HG02885 (cell line): Measurements from ENCODE around the gene CALM3.
"Not testable (repeated sequence)": the region's sequence is repeated elsewhere in the genome, so short reads cannot be mapped to it uniquely, and the experiment has no call there.

Source experiments
- ATAC-seq: cut with Tn5 transposase; IDR thresholded peaks from one replicate; pipeline ENCODE4 v1.9.1; 2021; ENCODE audit warnings: mild to moderate bottlenecking; ENCODE audit not compliant: unreplicated experiment, poor library complexity

CALM3 gene

DNA sequence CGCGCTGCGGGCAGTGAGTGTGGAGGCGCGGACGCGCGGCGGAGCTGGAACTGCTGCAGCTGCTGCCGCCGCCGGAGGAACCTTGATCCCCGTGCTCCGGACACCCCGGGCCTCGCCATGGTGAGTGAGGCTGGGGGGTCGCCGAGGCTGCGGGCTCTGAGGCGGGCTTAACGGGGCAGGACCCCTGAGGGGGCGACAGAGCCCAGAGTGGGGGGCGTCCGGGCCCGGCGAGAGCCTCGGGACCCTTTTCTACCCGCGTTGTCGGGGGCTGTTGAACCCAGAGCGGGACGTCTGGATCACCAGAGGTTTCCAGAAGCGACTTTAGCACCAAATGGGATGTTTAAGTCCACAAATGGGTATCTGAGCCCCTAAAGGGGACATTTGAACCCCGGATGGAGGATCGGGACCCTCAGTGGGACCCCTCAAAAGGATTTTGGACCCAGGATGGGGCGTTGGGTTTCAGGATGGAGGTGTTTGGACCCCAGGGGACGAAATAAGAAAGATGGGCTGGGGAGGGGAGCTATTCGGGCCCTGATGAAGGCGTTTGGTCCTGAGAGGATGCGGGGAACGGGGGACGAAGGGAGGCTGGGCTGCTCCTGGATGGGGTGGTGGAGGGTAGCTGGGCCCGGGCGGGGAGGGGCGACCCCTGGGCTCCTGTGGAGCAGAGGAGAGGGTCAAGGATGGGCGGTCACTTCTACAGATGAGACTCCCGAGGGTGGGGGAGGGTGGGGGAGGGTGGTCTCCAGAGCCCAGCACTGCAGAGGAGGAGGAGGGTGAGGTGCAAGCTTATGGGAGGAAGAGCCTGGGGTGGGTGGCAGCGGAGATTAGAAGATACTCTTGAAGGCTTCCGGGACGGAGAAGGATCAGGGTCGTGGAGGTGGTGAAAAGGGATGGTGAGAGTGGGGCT lies at the start of gene CALM3:
Gene CALM3 (plus strand): TSS at position 13 of the 907 bp plus-strand sequence. CDS start 105 bp downstream, at position 118.
- ATAC-seq, result no peak

DNA sequence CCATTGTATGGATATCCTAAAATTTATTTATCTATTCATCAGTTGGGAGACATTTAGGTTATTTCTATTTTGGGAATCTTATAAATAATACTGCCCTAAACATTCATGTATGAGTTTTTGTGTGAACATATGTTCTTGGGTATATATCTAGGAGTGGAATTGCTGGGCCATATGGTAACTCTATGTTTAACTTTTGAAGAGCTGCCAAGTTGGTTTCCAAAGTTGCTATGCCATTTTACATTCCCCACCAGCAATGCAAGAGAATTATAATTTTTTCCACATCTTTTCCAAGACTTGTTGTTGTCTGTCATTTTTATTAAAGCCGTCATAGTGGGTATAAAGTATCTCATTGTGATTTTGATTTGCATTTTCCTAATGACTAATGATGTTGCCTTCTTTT lies 48.2 kb upstream of the CALM3 start:
- ATAC-seq, result no peak

DNA sequence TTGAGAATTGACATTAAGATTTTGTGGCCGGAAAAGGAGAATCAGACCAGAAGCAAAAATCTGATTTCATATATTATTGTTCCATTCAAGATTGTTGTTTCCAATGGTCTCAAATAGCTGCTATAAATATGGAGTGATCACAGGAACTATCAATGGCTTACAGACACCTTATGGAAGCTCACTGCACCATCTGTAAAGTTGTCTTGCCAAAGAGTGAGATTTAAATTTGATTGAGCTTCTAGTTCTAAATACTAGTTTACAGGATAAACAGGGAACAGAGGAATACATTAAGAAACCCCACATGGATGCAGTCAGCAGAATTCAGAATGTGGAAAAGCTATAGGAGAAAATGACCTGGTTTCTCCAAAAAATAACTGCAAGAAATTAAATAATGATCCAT lies 47.0 kb upstream of the CALM3 start:
- no peak for ATAC-seq

GRCh38 chr19:46555628-46556280 lies 45.4 kb upstream of the CALM3 start:
- ATAC-seq, result no peak

DNA sequence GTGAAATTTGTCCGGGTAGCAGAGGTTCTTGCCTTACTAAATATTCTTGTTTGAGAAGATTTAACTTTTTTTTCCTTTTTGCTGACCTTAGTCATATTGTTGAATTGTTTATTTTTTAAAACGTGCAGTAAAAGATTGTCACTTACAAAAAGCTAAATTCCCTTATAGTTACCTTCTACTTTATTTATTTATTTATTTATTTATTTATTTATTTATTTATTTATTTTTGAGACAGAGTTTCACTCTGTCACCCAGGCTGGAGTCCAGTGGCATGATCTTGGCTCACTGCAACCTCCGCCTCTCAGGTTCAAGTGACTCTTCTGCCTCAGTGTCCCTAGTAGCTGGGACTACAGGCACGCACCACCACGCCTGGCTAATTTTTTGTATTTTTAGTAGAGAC lies 44.7 kb upstream of the CALM3 start:
- not testable (repeated sequence) for ATAC-seq

GRCh38 chr19:46559203-46559602 lies 41.9 kb upstream of the CALM3 start:
- no peak for ATAC-seq

- ATAC-seq, result not testable (repeated sequence)
Observed at GRCh38 chr19:46559675-46560074, 41.5 kb upstream of the CALM3 start.

- ATAC-seq, result no peak
Observed at GRCh38 chr19:46564701-46565100, 36.4 kb upstream of the CALM3 start.

DNA sequence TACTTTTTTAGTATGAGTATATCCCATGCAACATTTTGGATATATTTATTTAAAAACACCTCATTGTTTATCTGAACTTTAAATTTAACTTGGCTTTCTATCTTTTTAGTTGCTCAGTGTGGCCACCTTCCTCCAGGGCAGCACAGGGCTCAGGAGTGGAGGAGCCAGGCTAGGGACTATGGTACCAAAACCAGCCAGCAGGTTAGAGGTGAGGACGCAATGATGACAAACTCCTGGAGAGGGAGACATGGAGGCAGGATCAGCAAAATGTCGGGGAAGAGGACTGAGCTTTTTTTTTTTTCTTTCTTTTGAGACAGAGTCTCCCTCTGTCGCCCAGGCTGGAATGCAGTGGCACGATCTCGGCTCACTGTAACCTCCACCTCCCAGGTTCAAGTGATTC lies 29.6 kb upstream of the CALM3 start:
- ATAC-seq, result no peak

DNA sequence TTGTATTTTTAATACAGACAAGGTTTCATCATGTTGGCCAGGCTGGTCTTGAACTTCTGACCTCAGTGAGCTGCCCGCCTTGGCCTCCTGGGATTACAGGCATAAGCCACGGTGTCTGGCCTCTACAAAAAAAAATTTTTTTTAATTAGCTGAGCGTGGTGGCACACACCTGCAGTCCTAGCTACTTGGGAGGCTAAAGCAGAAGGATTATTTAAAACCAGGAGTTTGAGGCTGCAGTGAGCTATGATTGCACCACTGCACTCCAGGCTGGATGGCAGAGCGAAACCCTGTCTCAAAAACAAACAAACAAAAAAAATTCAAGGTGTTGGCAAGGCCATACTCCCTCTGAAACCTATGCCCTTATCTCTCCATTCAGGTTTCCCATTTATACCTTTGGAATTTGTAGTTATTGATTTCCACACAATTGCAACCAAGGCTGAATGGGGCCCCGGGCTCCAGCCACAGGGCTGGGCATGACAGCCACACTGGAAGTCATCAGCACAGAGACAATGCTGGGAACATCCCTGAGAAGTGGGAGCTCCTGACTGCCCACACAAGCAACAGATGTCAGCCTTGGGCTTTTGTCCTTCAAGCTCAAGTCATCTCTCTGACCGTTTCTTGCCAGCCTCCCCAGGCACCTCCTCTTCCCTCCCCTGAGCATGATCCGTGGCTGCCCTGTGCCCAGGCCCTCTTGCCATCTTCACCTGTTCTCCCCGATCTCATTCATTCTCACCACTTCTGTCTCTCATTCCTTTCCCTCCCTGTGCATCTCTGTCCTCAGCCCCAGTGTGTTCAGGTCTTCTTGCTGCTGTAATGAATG lies 27.2 kb upstream of the CALM3 start:
- ATAC-seq, result no peak

GRCh38 chr19:46574533-46574932 lies 26.6 kb upstream of the CALM3 start:
- no peak for ATAC-seq

DNA sequence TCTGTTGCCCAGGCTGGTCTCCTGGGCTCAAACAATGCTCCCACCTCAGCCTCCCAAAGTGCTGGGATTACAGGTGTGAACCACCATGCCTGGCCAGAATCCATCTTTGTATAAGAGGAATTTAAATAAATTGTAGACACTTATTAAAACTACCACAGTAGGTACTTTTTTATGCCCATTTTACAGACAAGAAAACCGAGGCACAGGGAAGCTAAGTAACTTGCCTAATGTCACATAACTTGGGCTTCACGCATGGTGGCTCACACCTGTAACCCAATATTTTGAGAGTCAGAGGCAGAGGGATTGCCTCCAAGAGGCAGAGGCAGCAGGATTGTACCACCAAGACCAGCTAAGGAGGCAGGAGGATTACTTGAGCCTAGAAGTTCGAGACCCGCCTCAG lies 22.7 kb upstream of the CALM3 start:
- ATAC-seq, result no peak

DNA sequence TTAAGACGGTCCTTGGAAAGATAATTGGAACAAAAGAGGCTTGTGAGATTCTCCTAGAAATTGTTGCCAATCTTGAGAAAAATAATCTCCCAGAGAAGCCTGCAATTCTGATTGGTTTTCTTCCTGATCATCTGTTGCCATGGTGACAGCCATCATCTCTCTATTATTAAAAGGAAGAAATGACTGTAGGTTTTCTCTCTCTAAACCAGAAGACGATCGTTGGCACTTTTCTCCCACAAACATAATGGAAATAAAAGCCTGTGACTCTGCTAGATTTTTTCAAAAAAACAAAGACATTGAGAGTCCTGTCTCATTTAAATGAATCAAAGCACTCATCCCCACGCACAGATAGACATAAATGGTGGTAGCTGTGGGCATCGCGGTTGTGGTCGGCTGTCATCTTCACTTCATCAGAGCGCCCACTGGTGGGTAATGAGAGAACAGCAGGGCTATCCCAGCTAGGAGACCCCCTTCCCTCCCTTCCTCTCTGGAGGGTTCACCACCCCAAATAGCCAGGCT lies 21.7 kb upstream of the CALM3 start:
- no peak for ATAC-seq

GRCh38 chr19:46580247-46580646 lies 20.9 kb upstream of the CALM3 start:
- no peak for ATAC-seq

DNA sequence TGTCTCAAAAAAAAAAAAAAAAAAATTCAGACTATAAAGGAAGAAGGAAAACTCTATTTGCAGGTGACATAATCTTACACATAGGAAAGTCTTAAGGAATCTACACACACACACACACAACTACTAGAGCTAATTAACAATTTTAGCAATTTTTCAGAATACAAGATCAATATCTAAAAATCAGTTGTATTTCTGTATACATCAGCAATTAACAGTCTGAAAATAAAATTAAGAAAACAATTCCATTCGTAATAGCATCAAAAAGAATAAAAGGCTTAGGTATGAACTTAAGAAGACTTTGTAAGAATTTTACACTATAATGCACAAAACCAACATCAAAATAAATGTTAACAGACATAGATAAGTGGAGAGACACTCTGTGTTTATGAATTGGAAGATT lies 15.6 kb upstream of the CALM3 start:
- no peak for ATAC-seq

GRCh38 chr19:46586294-46586693 lies 14.8 kb upstream of the CALM3 start:
- no peak for ATAC-seq

- ATAC-seq, result no peak
Observed at GRCh38 chr19:46587861-46588260, 13.3 kb upstream of the CALM3 start.

DNA sequence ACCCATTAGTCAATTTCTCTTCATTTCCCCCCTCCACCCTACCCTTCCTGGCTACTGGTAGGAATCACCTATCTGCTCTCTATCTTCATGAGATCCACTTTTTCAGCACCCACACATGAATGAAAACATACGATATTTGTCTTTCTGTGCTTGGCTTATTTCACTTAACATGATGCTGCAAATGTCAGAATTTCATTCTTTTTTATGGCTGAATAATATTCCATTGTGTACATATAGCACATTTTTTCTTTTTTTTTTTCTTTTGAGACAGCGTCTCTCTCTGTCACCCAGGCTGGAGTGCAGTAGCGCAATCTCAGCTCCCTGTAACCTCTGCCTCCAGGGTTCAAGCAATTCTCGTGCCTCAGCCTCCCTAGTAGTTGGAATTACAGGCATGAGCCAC lies 9.9 kb upstream of the CALM3 start:
- ATAC-seq, result no peak

- no peak for ATAC-seq
Observed at GRCh38 chr19:46591870-46592269, 9.3 kb upstream of the CALM3 start.

- no peak for ATAC-seq
Observed at GRCh38 chr19:46596008-46596407, 5.1 kb upstream of the CALM3 start.
